ENCODE results near the gene RCN1.

Gene RCN1

DNA sequence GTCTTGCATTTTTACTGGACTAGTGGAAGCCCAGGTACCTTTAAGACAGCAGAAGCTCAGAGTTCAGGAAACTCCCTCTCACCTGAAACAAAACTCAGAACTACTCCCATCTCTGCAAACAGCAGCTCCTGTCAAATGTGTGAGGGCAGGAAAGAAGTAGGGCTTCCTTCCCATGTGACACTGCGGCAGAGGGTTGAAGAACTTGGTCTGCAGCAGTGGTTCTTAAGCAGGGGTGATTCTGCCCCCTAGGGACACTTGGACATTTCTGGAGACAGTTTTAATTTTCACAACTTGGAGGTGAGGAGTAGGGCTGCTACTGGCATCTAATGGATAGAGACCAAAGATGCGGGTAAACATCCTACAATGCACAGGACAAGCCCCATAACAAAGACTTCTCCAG is 63.4 kb downstream of the RCN1 start:
- no peak for FAIRE-seq
- no peak for DNase-seq (ENCODE audit: insufficient read length, low spot score)
- TF ChIP-seq PAX5 (IDR thresholded peaks at IDR 0.05; ENCODE audit: insufficient read depth, low read length, severe bottlenecking) (no peak), POLR2AphosphoS5 (IDR thresholded peaks at IDR 0.05; ENCODE audit: low read depth, low read length) (no peak), TAF1 (IDR thresholded peaks at IDR 0.05; ENCODE audit: low read depth, low read length) (no peak), SPI1 (IDR thresholded peaks at IDR 0.05; ENCODE audit: low read depth, low read length) (no peak), POLR2A (IDR thresholded peaks at IDR 0.05; ENCODE audit: low read depth, low read length) (no peak), POU2F2 (IDR thresholded peaks at IDR 0.05; ENCODE audit: low read depth, low read length) (no peak)

Measured in GM12891 (cell line).